H1 (cell line): ENCODE results near the gene DLG4. TPM values are rescaled to one million over a fixed set of nuclear protein-coding genes. Genes with fewer than 3 reads are reported as not detected.

ENCODE experiments used
- CTCF ChIA-PET: fragments of 300-600 bp; sonication (Branson Sonifier 250); formaldehyde crosslinking; loops from one replicate; lab custom pipeline; 2021; ENCODE audit not compliant: partially characterized antibody; lab: Charles Lee
- POLR2A ChIA-PET: fragments of 300-600 bp; sonication (Branson Sonifier 250); formaldehyde crosslinking; loops from one replicate; lab custom pipeline; 2021; ENCODE audit warnings: inconsistent platforms; ENCODE audit not compliant: partially characterized antibody; lab: Charles Lee
- DNase-seq, 2 experiments: peaks; one replicate each; pipeline versions ENCODE4 v3.0.0 to v3.0.0-alpha.2; 2010 to 2022; ENCODE audit warnings: low spot score in 2 of 2, low read depth in 1 of 2, mixed read lengths in 1 of 2
- FAIRE-seq: peaks from 2 replicates; lab custom pipeline; 2011; peaks lifted over from hg19 to GRCh38; lab: Jason Lieb, UNC
- H2AFZ ChIP-seq: 2 replicates; pipeline ENCODE4 v1.8.1; 2012; ENCODE audit warnings: low read length, inconsistent platforms
- H2AK5ac ChIP-seq: 2 replicates; pipeline ENCODE4 v1.6.1; 2013; ENCODE audit warnings: low read depth, low read length
- H2BK120ac ChIP-seq: replicated peaks from 2 replicates; pipeline ENCODE3; 2013; ENCODE audit warnings: low read depth, low read length, inconsistent platforms
- H2BK12ac ChIP-seq: 2 replicates; pipeline ENCODE4 v1.6.1; 2013; ENCODE audit warnings: low read depth, low read length
- H2BK15ac ChIP-seq: 2 replicates; pipeline ENCODE4 v1.6.1; 2013; ENCODE audit warnings: low read length
- H2BK20ac ChIP-seq: 2 replicates; pipeline ENCODE4 v1.6.1; 2013; ENCODE audit warnings: low read length
- H2BK5ac ChIP-seq: 2 replicates; pipeline ENCODE4 v1.6.1; 2013; ENCODE audit warnings: low read depth, low read length
- H3K14ac ChIP-seq: 2 replicates; pipeline ENCODE4 v1.6.1; 2013; ENCODE audit warnings: inconsistent platforms; ENCODE audit not compliant: insufficient read length
- H3K18ac ChIP-seq: 2 replicates; pipeline ENCODE4 v1.6.1; 2013; ENCODE audit warnings: low read length; ENCODE audit errors: extremely low read depth
- H3K23ac ChIP-seq: 2 replicates; pipeline ENCODE4 v1.6.1; 2013; ENCODE audit warnings: inconsistent platforms; ENCODE audit not compliant: insufficient read length
- H3K23me2 ChIP-seq: 2 replicates; pipeline ENCODE4 v1.6.1; 2013; ENCODE audit warnings: low read depth, low read length
- H3K27ac ChIP-seq: 2 replicates; pipeline ENCODE4 v1.6.1; 2011; ENCODE audit warnings: low read depth, low read length, inconsistent platforms
- H3K27me3 ChIP-seq, 4 experiments: replicated peaks in 1 of 4; 1 replicate in 1 of 4; 2 replicates in 3 of 4; pipeline versions ENCODE4 v1.6.1 to v1.8.1; 2011 to 2013; ENCODE audit warnings: low read length in 3 of 4, mild to moderate bottlenecking in 3 of 4, inconsistent platforms in 2 of 4, mixed read lengths in 2 of 4, moderate library complexity in 1 of 4; ENCODE audit not compliant: control insufficient read depth in 3 of 4, insufficient read depth in 3 of 4; ENCODE audit errors: extremely low read depth in 1 of 4
- H3K36me3 ChIP-seq, 4 experiments: 2 replicates each; pipeline versions ENCODE4 v1.6.1 to v1.8.1; 2011 to 2013; ENCODE audit warnings: mild to moderate bottlenecking in 4 of 4, low read length in 3 of 4, moderate library complexity in 2 of 4, control low read depth in 1 of 4, inconsistent platforms in 1 of 4; ENCODE audit not compliant: insufficient read depth in 4 of 4, control insufficient read depth in 2 of 4
- H3K4ac ChIP-seq: replicated peaks from 2 replicates; pipeline ENCODE3; 2013; ENCODE audit warnings: low read length, low read depth, mixed read lengths, inconsistent platforms; ENCODE audit not compliant: insufficient read length
- H3K4me1 ChIP-seq, 4 experiments: replicated peaks in 1 of 4; 1 replicate in 1 of 4; 2 replicates in 3 of 4; pipeline versions ENCODE4 v1.6.1 to v1.8.1; 2011 to 2013; ENCODE audit warnings: low read length in 3 of 4, inconsistent platforms in 2 of 4, mixed read lengths in 1 of 4; ENCODE audit not compliant: insufficient read depth in 4 of 4, control insufficient read depth in 3 of 4
- H3K4me2 ChIP-seq, 2 experiments: 2 replicates each; pipeline versions ENCODE4 v1.6.1 to v1.8.1; 2011 to 2013; ENCODE audit warnings: low read depth in 2 of 2, low read length in 2 of 2, control low read depth in 1 of 2, inconsistent platforms in 1 of 2, mild to moderate bottlenecking in 1 of 2; ENCODE audit not compliant: insufficient read depth in 1 of 2
- H3K4me3 ChIP-seq, 4 experiments: fragments of 200-600, 300-600 bp in 1 of 4; sonication (generic), shearing (Covaris generic), sonication (Bioruptor Twin) in 1 of 4; 2 replicates each; pipeline versions ENCODE4 v1.5.1 to v1.8.1; 2011 to 2016; ENCODE audit warnings: low read length in 4 of 4, low read depth in 3 of 4, control low read depth in 2 of 4, inconsistent platforms in 2 of 4, mild to moderate bottlenecking in 2 of 4, mixed read lengths in 1 of 4, moderate library complexity in 1 of 4; ENCODE audit not compliant: insufficient read depth in 2 of 4; ENCODE audit errors: extremely low read depth in 1 of 4
- H3K56ac ChIP-seq: replicated peaks from 2 replicates; pipeline ENCODE3; 2013; ENCODE audit warnings: low read depth, mild to moderate bottlenecking, mixed read lengths, low read length, inconsistent platforms; ENCODE audit not compliant: insufficient read length
- H3K79me1 ChIP-seq: 2 replicates; pipeline ENCODE4 v1.6.1; 2013; ENCODE audit warnings: low read depth, low read length, control low read depth
- H3K79me2 ChIP-seq, 2 experiments: 2 replicates each; pipeline versions ENCODE4 v1.6.1 to v1.8.1; 2012 to 2013; ENCODE audit warnings: low read length in 2 of 2, mild to moderate bottlenecking in 2 of 2, inconsistent platforms in 1 of 2; ENCODE audit not compliant: insufficient read depth in 2 of 2, control insufficient read depth in 1 of 2
- H3K9ac ChIP-seq, 4 experiments: replicated peaks in 1 of 4; 1 replicate in 1 of 4; 2 replicates in 3 of 4; pipeline versions ENCODE4 v1.6.1 to v1.8.1; 2011 to 2013; ENCODE audit warnings: low read depth in 3 of 4, low read length in 3 of 4, control low read depth in 2 of 4, mild to moderate bottlenecking in 2 of 4, moderate library complexity in 2 of 4, inconsistent platforms in 1 of 4; ENCODE audit errors: extremely low read depth in 1 of 4
- H3K9me3 ChIP-seq, 2 experiments: 2 replicates each; pipeline versions ENCODE4 v1.6.1 to v1.8.1; 2012 to 2013; ENCODE audit warnings: mild to moderate bottlenecking in 2 of 2, moderate library complexity in 2 of 2, control low read depth in 1 of 2, inconsistent platforms in 1 of 2, low read depth in 1 of 2, low read length in 1 of 2, mixed read lengths in 1 of 2; ENCODE audit not compliant: insufficient read depth in 2 of 2
- H4K20me1 ChIP-seq, 2 experiments: replicated peaks in 1 of 2; 2 replicates each; pipeline versions ENCODE3 to v1.8.1; 2011 to 2013; ENCODE audit warnings: inconsistent platforms in 2 of 2, low read length in 2 of 2, mild to moderate bottlenecking in 1 of 2; ENCODE audit not compliant: insufficient read depth in 2 of 2, control insufficient read depth in 1 of 2
- H4K5ac ChIP-seq: 2 replicates; pipeline ENCODE4 v1.6.1; 2013; ENCODE audit warnings: low read length, low read depth, mixed read lengths, inconsistent platforms; ENCODE audit not compliant: insufficient read length
- H4K8ac ChIP-seq: 2 replicates; pipeline ENCODE4 v1.8.0; 2013; ENCODE audit warnings: mild to moderate bottlenecking, moderate library complexity, low read length, inconsistent platforms; ENCODE audit not compliant: insufficient read depth; ENCODE audit errors: extremely low read depth
- H4K91ac ChIP-seq: replicated peaks from 2 replicates; pipeline ENCODE3; 2013; ENCODE audit warnings: low read length, mixed read lengths, inconsistent platforms; ENCODE audit not compliant: insufficient read length
- CTCF ChIP-seq, 3 experiments: IDR thresholded peaks; 1 replicate in 2 of 3; 2 replicates in 1 of 3; pipeline versions ENCODE4 v1.5.1 to v1.6.1; 2011; ENCODE audit warnings: low read length in 3 of 3, mild to moderate bottlenecking in 3 of 3, inconsistent platforms in 2 of 3, low read depth in 1 of 3, moderate library complexity in 1 of 3; ENCODE audit not compliant: insufficient read depth in 1 of 3; ENCODE audit errors: control extremely low read depth in 1 of 3
- RAD21 ChIP-seq, 2 experiments: IDR thresholded peaks in 1 of 2; conservative IDR thresholded peaks in 1 of 2; 2 replicates each; pipeline ENCODE4 v1.6.1; 2011; ENCODE audit warnings: low read depth in 2 of 2, low read length in 2 of 2, improper control_type of control experiment in 1 of 2, inconsistent platforms in 1 of 2, mild to moderate bottlenecking in 1 of 2, moderate library complexity in 1 of 2
- ZNF274 ChIP-seq: IDR thresholded peaks from 2 replicates; pipeline ENCODE4 v1.7.0; 2012; ENCODE audit warnings: low read length, borderline replicate concordance; ENCODE audit errors: extremely low read depth
- WGBS, 2 experiments: shearing (Covaris generic) in 1 of 2; methylation state at CpG; one replicate each; pipeline versions ENCODE4 v1.1.6 to v1.1.7; 2013 to 2015; ENCODE audit warnings: low lambda C conversion rate in 2 of 2, mixed read lengths in 2 of 2, inconsistent platforms in 1 of 2, low coverage in 1 of 2, missing lambda C conversion rate in 1 of 2; ENCODE audit not compliant: insufficient replicate concordance in 2 of 2, insufficient coverage in 1 of 2, insufficient read length in 1 of 2; ENCODE audit errors: extremely low coverage in 1 of 2, missing lambda C conversion rate in 1 of 2; 5-methylcytosine and 5-hydroxymethylcytosine counted together
- polyA plus RNA-seq, 7 experiments: library from polyadenylated mRNA; depleted of rRNA in 3 of 7; stranded (reverse) in 5 of 7; unstranded in 2 of 7; fragments of >200 nt in 5 of 7; fragments of 200-250 nt in 2 of 7; gene quantifications; 1 replicate in 5 of 7; 2 replicates in 1 of 7; 4 replicates in 1 of 7; pipeline versions ENCODE4 v1.2.1 to v1.2.3, GENCODE V29; 2011 to 2013; ENCODE audit warnings: missing spikeins in 2 of 7, mixed read lengths in 2 of 7
- total RNA-seq: library from RNA; stranded (reverse); fragmentation: NEBNext Ultra II Directional; extraction: Animal tissue kit (Norgen Biotek cat#: 25700); gene quantifications from 2 replicates; pipeline ENCODE4 v1.2.1, GENCODE V29; 2021

The DLG4 gene
- total and polyA plus RNA-seq, 2 of the 8 experiments (the other 6 are each of a cell fraction or from before 2014, with no cell fraction given), result 18.9 to 45.9 TPM

- TF ChIP-seq CTCF (IDR thresholded peaks at IDR 0.05; ENCODE audit: control extremely low read depth in 1 of 3, insufficient read depth in 1 of 3, low read depth in 1 of 3, low read length in 3 of 3) (peak in 1 of 3 experiments; percentile 20; a peak in 1 of 4 replicates), ZNF274 (no peak), RAD21 (IDR thresholded peaks at IDR 0.05 in 1 of 2, conservative IDR thresholded peaks at IDR 0.05 in 1 of 2; ENCODE audit: low read depth in 2 of 2, low read length in 2 of 2) (peak in 1 of 2 experiments; percentile 7; a peak in 1 of 4 replicates)
- TF ChIP-seq, all 59 proteins: peak for 2
- 64% methylated on average over 3 of the region's 3 CpGs; no CpG with 5 or more reads in 1 of the 2 experiments for WGBS, 2 experiments
- no peak overlapping the region for H3K56ac ChIP-seq
- H2BK20ac ChIP-seq, result no peak overlapping the region
- H3K79me2 ChIP-seq, result no peaks in the 10 kb centered on the region
- CTCF ChIA-PET, result interaction anchor here (0.8 to 17.7 kb wide), 9 partner anchors 8 to 95 kb away, joined by 3 to 434 read pairs (median 3); partner anchors contain the start of gene SLC16A11
- no peak overlapping the region for H2BK12ac ChIP-seq
- no peak overlapping the region for H4K8ac ChIP-seq
- no peak overlapping the region; the same call in 1 of the 2 replicates for H3K27ac ChIP-seq
- H2AK5ac ChIP-seq, result no peak overlapping the region
- H3K79me1 ChIP-seq, result no peaks in the 10 kb centered on the region
- H3K14ac ChIP-seq, result no peak overlapping the region
- no peaks in the 10 kb centered on the region for H4K20me1 ChIP-seq
- no peak overlapping the region for H3K4ac ChIP-seq
- no peak overlapping the region for H2BK15ac ChIP-seq
- H3K4me2 ChIP-seq, result no peak overlapping the region
- no peak overlapping the region for H3K23ac ChIP-seq
- H2BK120ac ChIP-seq, result no peak overlapping the region
- POLR2A ChIA-PET, result no interaction called here
- peaks cover 0 to 5% (median 0%) of the 10 kb centered on the region in 4 experiments; a peak in 3 of 7 replicates for H3K4me1 ChIP-seq
- no peak overlapping the region for H3K9ac ChIP-seq
- no peak overlapping the region for H2AFZ ChIP-seq
- H2BK5ac ChIP-seq, result no peak overlapping the region
- H3K18ac ChIP-seq, result no peak overlapping the region
- H3K36me3 ChIP-seq, result no peaks in the 10 kb centered on the region
- H3K23me2 ChIP-seq, result no peaks in the 10 kb centered on the region
- DNase-seq, result no peak
- no peaks in the 10 kb centered on the region for H3K9me3 ChIP-seq
- no peak overlapping the region for H4K5ac ChIP-seq
- no peaks in the 10 kb centered on the region for H3K27me3 ChIP-seq
- no peak for FAIRE-seq
- no peak overlapping the region for H3K4me3 ChIP-seq
- no peak overlapping the region for H4K91ac ChIP-seq
Observed at GRCh38 chr17:7147772-7148171, 71.9 kb downstream of the DLG4 start.
